Prostate gland (tissue), 2 donors: ENCODE results near the gene RNF181. TPM values are rescaled to one million over a fixed set of nuclear protein-coding genes. Genes with fewer than 3 reads are reported as not detected.

Experiments
- DNase-seq: peaks from one replicate; pipeline ENCODE4 v3.0.0-alpha.2; 2019; ENCODE audit warnings: low spot score
- H3K27ac ChIP-seq, 2 donors: fragments of 200-600 bp; sonication (generic); 2 replicates each; pipeline ENCODE4 v1.5.1; 2017 to 2019
- H3K27me3 ChIP-seq: fragments of 200-600 bp; sonication (generic); replicated peaks from 2 replicates; pipeline ENCODE4 v1.5.1; 2019; ENCODE audit not compliant: insufficient read depth
- H3K36me3 ChIP-seq, 2 donors: fragments of 200-600 bp; sonication (generic); 1 replicate in 1 of 2; 2 replicates in 1 of 2; pipeline versions ENCODE4 v1.5.1 to v1.8.1; 2017 to 2019
- H3K4me1 ChIP-seq: fragments of 200-600 bp; sonication (generic); replicated peaks from 2 replicates; pipeline ENCODE4 v1.5.1; 2019
- H3K4me3 ChIP-seq, 2 donors: fragments of 200-600 bp; sonication (generic); 2 replicates each; pipeline ENCODE4 v1.5.1; 2017 to 2019
- H3K9me3 ChIP-seq: fragments of 200-600 bp; sonication (generic); 2 replicates; pipeline ENCODE4 v1.5.1; 2017
- POLR2A ChIP-seq: fragments of 450-650 bp; IDR thresholded peaks from one replicate; pipeline ENCODE4 v1.6.1; 2016; ENCODE audit warnings: antibody characterized with exemption, mild to moderate bottlenecking
- POLR2AphosphoS5 ChIP-seq: sonication (generic); formaldehyde crosslinking; IDR thresholded peaks from one replicate; pipeline ENCODE4 v1.6.1; 2017; ENCODE audit warnings: antibody characterized with exemption
- WGBS: methylation state at CpG from one replicate; pipeline ENCODE4 v1.1.5; 2018; 5-methylcytosine and 5-hydroxymethylcytosine counted together
- intact Hi-C: fragments of 100-400 bp; cut with DNase I; formaldehyde crosslinking; loops from one replicate; pipeline ENCODE4 v1.14.2; 2022
- total RNA-seq, 2 donors: library from RNA; depleted of rRNA; stranded (reverse); fragments of >200 nt; gene quantifications; one replicate each; pipeline ENCODE4 v1.1.0, GENCODE V29; 2016
- TF ChIP-seq, protein P1 (sequence below), 4 experiments: fragments of 200-600 bp in 2 of 4; fragments of 450-650 bp in 2 of 4; sonication (generic) in 2 of 4; IDR thresholded peaks; 1 replicate in 3 of 4; 2 replicates in 1 of 4; pipeline ENCODE4 v1.5.1; 2016 to 2019; ENCODE audit warnings: antibody characterized with exemption in 4 of 4, mild to moderate bottlenecking in 2 of 4, moderate library complexity in 2 of 4

The RNF181 gene
- total RNA-seq, 2 donors from 2014 or later, result 161 to 201 TPM

DNA sequence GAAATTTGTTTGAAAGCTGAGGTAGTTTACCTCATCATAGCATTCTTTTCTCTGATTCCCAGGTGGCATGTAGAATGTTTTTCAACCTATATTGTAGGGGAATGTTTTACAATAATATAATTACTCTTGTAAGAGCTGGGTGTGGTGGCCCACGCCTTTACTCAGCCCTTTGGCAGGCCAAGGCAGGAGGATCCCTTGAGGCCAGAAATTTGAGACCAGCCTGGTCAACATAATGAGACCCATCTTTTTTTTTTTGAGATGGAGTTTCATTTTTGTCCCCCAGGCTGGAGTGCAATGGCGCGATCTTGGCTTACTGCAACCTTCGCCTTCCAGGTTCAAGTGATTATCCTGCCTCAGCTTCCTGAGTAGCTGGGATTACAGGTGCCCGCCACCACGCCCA lies 24.1 kb downstream of the RNF181 start:
- Histone ChIP-seq H3K27ac (no peak overlapping the region), H3K4me3 (no peak overlapping the region), H3K27me3 (no peaks in the 10 kb centered on the region), H3K9me3 (no peaks in the 10 kb centered on the region), H3K36me3 (peaks cover 0 to 9% of the 10 kb centered on the region in 2 donors), H3K4me1 (peaks cover 6% of the 10 kb centered on the region)
- DNase-seq, result no peak
- TF ChIP-seq POLR2A (no peak), POLR2AphosphoS5 (no peak)
- TF ChIP-seq, protein P1, sequence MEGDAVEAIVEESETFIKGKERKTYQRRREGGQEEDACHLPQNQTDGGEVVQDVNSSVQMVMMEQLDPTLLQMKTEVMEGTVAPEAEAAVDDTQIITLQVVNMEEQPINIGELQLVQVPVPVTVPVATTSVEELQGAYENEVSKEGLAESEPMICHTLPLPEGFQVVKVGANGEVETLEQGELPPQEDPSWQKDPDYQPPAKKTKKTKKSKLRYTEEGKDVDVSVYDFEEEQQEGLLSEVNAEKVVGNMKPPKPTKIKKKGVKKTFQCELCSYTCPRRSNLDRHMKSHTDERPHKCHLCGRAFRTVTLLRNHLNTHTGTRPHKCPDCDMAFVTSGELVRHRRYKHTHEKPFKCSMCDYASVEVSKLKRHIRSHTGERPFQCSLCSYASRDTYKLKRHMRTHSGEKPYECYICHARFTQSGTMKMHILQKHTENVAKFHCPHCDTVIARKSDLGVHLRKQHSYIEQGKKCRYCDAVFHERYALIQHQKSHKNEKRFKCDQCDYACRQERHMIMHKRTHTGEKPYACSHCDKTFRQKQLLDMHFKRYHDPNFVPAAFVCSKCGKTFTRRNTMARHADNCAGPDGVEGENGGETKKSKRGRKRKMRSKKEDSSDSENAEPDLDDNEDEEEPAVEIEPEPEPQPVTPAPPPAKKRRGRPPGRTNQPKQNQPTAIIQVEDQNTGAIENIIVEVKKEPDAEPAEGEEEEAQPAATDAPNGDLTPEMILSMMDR (IDR thresholded peaks at IDR 0.05), result no peak
- WGBS, result 89% methylated on average over 6 of the region's 6 CpGs
- intact Hi-C loops, result no loop called here

DNA sequence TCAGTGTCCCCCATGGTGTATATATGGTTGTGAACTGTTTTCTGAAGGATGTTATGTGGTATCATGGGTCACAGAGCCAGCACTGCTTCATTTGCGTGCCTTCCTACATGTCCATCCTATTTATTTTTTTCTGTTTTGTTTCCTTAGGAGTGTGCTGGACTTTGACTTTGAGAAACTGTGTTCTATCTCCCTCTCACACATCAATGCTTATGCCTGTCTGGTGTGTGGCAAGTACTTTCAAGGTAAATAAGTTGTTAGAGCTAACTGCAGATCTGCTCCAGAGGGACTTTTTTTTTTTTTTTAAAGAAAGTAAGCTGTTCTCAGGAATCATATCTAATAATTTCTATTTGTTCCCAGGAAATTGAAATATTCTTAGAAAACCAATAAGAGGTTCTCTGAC lies 25.8 kb downstream of the RNF181 start:
- Histone ChIP-seq H3K4me3 (no peak overlapping the region), H3K4me1 (peaks cover 6% of the 10 kb centered on the region), H3K27ac (no peak overlapping the region), H3K36me3 (peaks cover 0 to 23% of the 10 kb centered on the region in 2 donors), H3K9me3 (no peaks in the 10 kb centered on the region), H3K27me3 (no peaks in the 10 kb centered on the region)
- no peak for TF ChIP-seq POLR2A
- TF ChIP-seq, protein P1 (IDR thresholded peaks at IDR 0.05), result no peak
- TF ChIP-seq POLR2AphosphoS5, result no peak
- DNase-seq, result no peak
- 93% methylated on average over 1 of the region's 1 CpG for WGBS
- intact Hi-C loops, result no loop called here

DNA sequence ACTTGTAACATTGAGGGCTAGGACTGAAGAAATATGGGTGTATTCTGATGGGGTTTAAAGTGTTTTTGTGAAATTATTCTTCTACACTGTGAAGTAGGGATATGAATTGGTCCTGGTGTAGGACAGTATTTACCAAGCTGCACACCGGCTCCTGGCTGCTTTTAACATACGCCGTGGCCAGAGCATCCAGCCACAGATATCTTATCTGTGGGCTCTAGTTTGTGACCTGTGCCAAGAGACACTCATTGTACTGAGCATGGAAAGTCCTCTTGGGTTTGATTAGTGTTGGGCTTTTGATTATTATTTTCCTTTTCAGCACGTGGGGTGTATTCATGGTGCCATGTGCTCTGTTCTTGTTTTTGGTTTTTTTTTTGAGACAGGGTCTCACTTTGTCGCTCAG lies 28.4 kb downstream of the RNF181 start:
- 86% methylated on average over 5 of the region's 5 CpGs for WGBS
- Histone ChIP-seq H3K9me3 (no peaks in the 10 kb centered on the region), H3K4me3 (no peak overlapping the region), H3K27me3 (no peaks in the 10 kb centered on the region), H3K27ac (no peak overlapping the region), H3K4me1 (no peaks in the 10 kb centered on the region), H3K36me3 (peaks cover 0 to 31% of the 10 kb centered on the region in 2 donors)
- DNase-seq, result no peak
- intact Hi-C loops, result no loop called here
- TF ChIP-seq POLR2A, result no peak

DNA sequence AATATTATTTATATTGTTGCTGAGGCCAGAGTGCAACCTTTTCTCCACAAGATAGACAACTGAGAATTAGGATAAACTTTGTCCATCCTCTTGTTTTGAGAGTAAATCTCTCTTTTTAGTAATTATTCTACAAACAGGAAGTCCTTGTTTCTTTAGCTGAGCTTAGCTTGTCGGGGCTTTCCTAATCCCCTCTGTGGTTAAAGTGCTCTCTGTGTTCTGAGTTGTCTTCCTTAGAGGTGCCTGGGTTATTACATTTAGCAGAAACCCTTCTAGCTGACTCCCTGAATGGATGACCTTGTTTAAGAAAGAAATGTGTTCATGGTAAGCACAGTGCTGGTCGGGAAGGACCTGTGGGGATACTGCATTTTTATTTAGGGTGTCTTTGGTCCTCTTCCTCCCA lies 33.1 kb downstream of the RNF181 start:
- intact Hi-C loops, result no loop called here
- Histone ChIP-seq H3K27ac (no peak overlapping the region), H3K4me1 (no peaks in the 10 kb centered on the region), H3K9me3 (no peaks in the 10 kb centered on the region), H3K4me3 (no peak overlapping the region), H3K36me3 (peaks cover 5 to 34% of the 10 kb centered on the region in 2 donors), H3K27me3 (no peaks in the 10 kb centered on the region)
- 81% methylated on average over 2 of the region's 2 CpGs for WGBS
- no peak for TF ChIP-seq POLR2A
- TF ChIP-seq, protein P1 (IDR thresholded peaks at IDR 0.05), result no peak
- DNase-seq, result no peak

DNA sequence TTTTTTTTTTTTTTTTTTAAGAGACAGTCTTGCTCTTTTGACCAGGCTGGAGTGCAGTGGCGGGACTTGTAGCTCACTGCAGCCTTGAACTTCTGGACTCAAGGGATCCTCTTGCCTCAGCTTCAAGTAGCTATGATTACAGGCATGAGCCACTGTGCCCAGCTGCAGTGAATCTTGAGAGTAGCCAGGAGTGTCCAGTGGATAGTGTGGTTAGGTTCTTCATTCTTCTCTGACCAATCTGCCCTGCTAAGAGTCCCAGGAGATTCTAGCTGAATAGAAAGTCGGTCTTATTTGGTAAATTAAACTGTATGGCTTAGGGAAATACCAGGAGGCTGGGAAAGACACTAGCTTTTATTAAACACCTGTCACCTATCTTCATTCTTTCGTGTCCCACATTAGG lies 35.8 kb downstream of the RNF181 start:
- Histone ChIP-seq H3K4me1 (no peaks in the 10 kb centered on the region), H3K27ac (no peak overlapping the region), H3K4me3 (no peak overlapping the region), H3K27me3 (no peaks in the 10 kb centered on the region), H3K36me3 (peaks cover 5 to 14% of the 10 kb centered on the region in 2 donors), H3K9me3 (no peaks in the 10 kb centered on the region)
- intact Hi-C loops, result no loop called here
- TF ChIP-seq POLR2A, result no peak
- no peak for TF ChIP-seq POLR2AphosphoS5
- TF ChIP-seq, protein P1 (IDR thresholded peaks at IDR 0.05), result no peak
- DNase-seq, result no peak
- WGBS, result 94% methylated on average over 3 of the region's 3 CpGs
